CD8-positive, alpha-beta memory T cell (primary cell): ENCODE results near the gene RSPRY1. TPM values are rescaled to one million over a fixed set of nuclear protein-coding genes. Genes with fewer than 3 reads are reported as not detected.
A peak's percentile ranks its signal among the peaks of the same experiment; 100 is the strongest.
"Not testable (repeated sequence)": the region's sequence is repeated elsewhere in the genome, so short reads cannot be mapped to it uniquely, and the experiment has no call there.

Source experiments
- CTCF ChIA-PET: fragments of 350-600 bp; sonication (Branson Sonifier 250); formaldehyde crosslinking; loops from one replicate; lab custom pipeline; 2021; ENCODE audit warnings: antibody characterized with exemption; lab: Charles Lee
- POLR2A ChIA-PET: fragments of 350-600 bp; sonication (Branson Sonifier 250); formaldehyde crosslinking; loops from one replicate; lab custom pipeline; 2021; ENCODE audit warnings: antibody characterized with exemption; lab: Charles Lee
- DNase-seq, 5 donors: peaks; one replicate each; pipeline versions ENCODE4 v3.0.0 to v3.0.0-alpha.2; 2020 to 2022; ENCODE audit warnings: mixed read lengths in 1 of 5
- H3K27ac ChIP-seq: one replicate; pipeline ENCODE4 v1.7.0; 2013; ENCODE audit warnings: low read depth, mild to moderate bottlenecking, low read length, moderate library complexity
- H3K27me3 ChIP-seq: 2 replicates; pipeline ENCODE4 v1.7.0; 2013; ENCODE audit warnings: low read length, mild to moderate bottlenecking; ENCODE audit not compliant: insufficient read depth, poor library complexity, severe bottlenecking
- H3K36me3 ChIP-seq: 2 replicates; pipeline ENCODE4 v1.7.0; 2013; ENCODE audit warnings: mild to moderate bottlenecking, low read length, moderate library complexity; ENCODE audit not compliant: insufficient read depth
- H3K4me1 ChIP-seq: 2 replicates; pipeline ENCODE4 v1.7.0; 2013; ENCODE audit warnings: mild to moderate bottlenecking, low read length, moderate library complexity; ENCODE audit not compliant: insufficient read depth
- H3K4me3 ChIP-seq: 2 replicates; pipeline ENCODE4 v1.7.0; 2013; ENCODE audit warnings: mild to moderate bottlenecking, low read length
- H3K9me3 ChIP-seq: 2 replicates; pipeline ENCODE4 v1.7.0; 2013; ENCODE audit warnings: mild to moderate bottlenecking, low read length
- H3K27ac Mint-ChIP-seq, 8 donors: one replicate each; pipeline ENCODE4 v1.8.0; 2020 to 2021; ENCODE audit warnings: mixed read lengths in 8 of 8, mild to moderate bottlenecking in 6 of 8, inconsistent platforms in 3 of 8, moderate library complexity in 3 of 8
- H3K27me3 Mint-ChIP-seq, 2 donors: one replicate each; pipeline ENCODE4 v1.8.0; 2020 to 2021; ENCODE audit warnings: mixed read lengths in 2 of 2, mild to moderate bottlenecking in 1 of 2, moderate library complexity in 1 of 2
- H3K36me3 Mint-ChIP-seq, 3 donors: one replicate each; pipeline ENCODE4 v1.8.0; 2020 to 2021; ENCODE audit warnings: mixed read lengths in 3 of 3, inconsistent platforms in 1 of 3, mild to moderate bottlenecking in 1 of 3
- H3K4me1 Mint-ChIP-seq, 3 donors: one replicate each; pipeline ENCODE4 v1.8.0; 2020 to 2021; ENCODE audit warnings: mixed read lengths in 3 of 3, inconsistent platforms in 1 of 3, mild to moderate bottlenecking in 1 of 3
- H3K4me3 Mint-ChIP-seq, 7 donors: one replicate each; pipeline ENCODE4 v1.8.0; 2020 to 2021; ENCODE audit warnings: mixed read lengths in 7 of 7, mild to moderate bottlenecking in 6 of 7, moderate library complexity in 4 of 7, inconsistent platforms in 2 of 7
- H3K9me3 Mint-ChIP-seq, 5 donors: one replicate each; pipeline ENCODE4 v1.8.0; 2020 to 2022; ENCODE audit warnings: mixed read lengths in 5 of 5, mild to moderate bottlenecking in 3 of 5, moderate library complexity in 2 of 5, inconsistent platforms in 1 of 5
- polyA plus RNA-seq: library from polyadenylated mRNA; unstranded; fragments of 300-500 nt; fragmentation: Illumina TruSeq; gene quantifications from one replicate; pipeline ENCODE4 v1.2.3, GENCODE V29; 2021
- total RNA-seq, 2 experiments: library from RNA; stranded (reverse); gene quantifications; one replicate each; pipeline ENCODE4 v1.2.3, GENCODE V29; 2021

The RSPRY1 gene
- total and polyA plus RNA-seq, 3 experiments from 2014 or later = 33.3 to 41.0 (median 36.6) TPM

- no peak overlapping the region for H3K27ac ChIP-seq
- POLR2A ChIA-PET = no interaction called here
- no peaks in the 10 kb centered on the region for H3K27me3 ChIP-seq
- H3K27ac Mint-ChIP-seq = peak overlapping the region in 2 of 8 donors; percentile 42 to 57
- no peaks in the 10 kb centered on the region for H3K9me3 ChIP-seq
- no peaks in the 10 kb centered on the region for H3K9me3 Mint-ChIP-seq
- no peak overlapping the region for H3K4me3 Mint-ChIP-seq
- H3K4me3 ChIP-seq = no peak overlapping the region
- CTCF ChIA-PET = interaction anchor here (0.9 to 1.7 kb wide), 2 partner anchors 17 to 180 kb away, joined by 3 read pairs; no protein-coding TSS in a partner anchor
- H3K4me1 Mint-ChIP-seq = peaks cover 19 to 45% (median 30%) of the 10 kb centered on the region in 3 donors
- no peaks in the 10 kb centered on the region for H3K36me3 Mint-ChIP-seq
- no peak for DNase-seq
- H3K36me3 ChIP-seq = no peaks in the 10 kb centered on the region
- no peaks in the 10 kb centered on the region for H3K27me3 Mint-ChIP-seq
- peaks cover 56% of the 10 kb centered on the region for H3K4me1 ChIP-seq
Observed at GRCh38 chr16:57263541-57264351, 77.6 kb downstream of the RSPRY1 start.

GRCh38 chr16:57264381-57264780 lies 78.3 kb downstream of the RSPRY1 start:
- no peak for DNase-seq
- H3K4me1 Mint-ChIP-seq = peaks cover 19 to 45% (median 30%) of the 10 kb centered on the region in 3 donors
- no peak overlapping the region for H3K4me3 Mint-ChIP-seq
- ChIA-PET POLR2A (no interaction called here), CTCF (interaction anchor here (0.9 kb wide), 1 partner anchor 180 kb away, joined by 3 read pairs; no protein-coding TSS in a partner anchor)
- Histone ChIP-seq H3K36me3 (no peaks in the 10 kb centered on the region), H3K4me3 (no peak overlapping the region), H3K4me1 (peaks cover 62% of the 10 kb centered on the region), H3K27me3 (no peaks in the 10 kb centered on the region), H3K27ac (no peak overlapping the region), H3K9me3 (no peaks in the 10 kb centered on the region)
- no peaks in the 10 kb centered on the region for H3K9me3 Mint-ChIP-seq
- no peaks in the 10 kb centered on the region for H3K27me3 Mint-ChIP-seq
- no peaks in the 10 kb centered on the region for H3K36me3 Mint-ChIP-seq
- H3K27ac Mint-ChIP-seq = peak overlapping the region in 2 of 8 donors; percentile 42 to 57

- Histone ChIP-seq H3K4me3 (no peak overlapping the region), H3K4me1 (peaks cover 60% of the 10 kb centered on the region), H3K27ac (no peak overlapping the region), H3K9me3 (no peaks in the 10 kb centered on the region), H3K36me3 (no peaks in the 10 kb centered on the region), H3K27me3 (no peaks in the 10 kb centered on the region)
- POLR2A ChIA-PET = no interaction called here
- Mint-ChIP-seq H3K9me3 (no peaks in the 10 kb centered on the region), H3K4me3 (no peak overlapping the region), H3K27ac (peak overlapping the region in 3 of 8 donors; percentile 5 to 81 (median 50)), H3K4me1 (peaks cover 19 to 40% (median 29%) of the 10 kb centered on the region in 3 donors), H3K27me3 (no peaks in the 10 kb centered on the region), H3K36me3 (no peaks in the 10 kb centered on the region)
- CTCF ChIA-PET = interaction anchor here (0.9 kb wide), 1 partner anchor 181 kb away, joined by 3 read pairs; no protein-coding TSS in a partner anchor
- peak in 1 of 5 donors; percentile 43 for DNase-seq
Observed at GRCh38 chr16:57264950-57265371, 78.8 kb downstream of the RSPRY1 start.

GRCh38 chr16:57265850-57266530 lies 79.9 kb downstream of the RSPRY1 start:
- Histone ChIP-seq H3K4me1 (peaks cover 52% of the 10 kb centered on the region), H3K9me3 (no peaks in the 10 kb centered on the region), H3K36me3 (no peaks in the 10 kb centered on the region), H3K27me3 (no peaks in the 10 kb centered on the region), H3K4me3 (peak overlapping the region; percentile 26), H3K27ac (peak overlapping the region; percentile 21)
- Mint-ChIP-seq H3K4me3 (peak overlapping the region in 3 of 7 donors; percentile 4 to 44 (median 33)), H3K9me3 (no peaks in the 10 kb centered on the region), H3K27ac (peak overlapping the region; percentile 26 to 88 (median 70)), H3K36me3 (no peaks in the 10 kb centered on the region), H3K27me3 (no peaks in the 10 kb centered on the region), H3K4me1 (peaks cover 13 to 31% (median 23%) of the 10 kb centered on the region in 3 donors)
- ChIA-PET POLR2A (no interaction called here), CTCF (no interaction called here)
- no peak for DNase-seq

GRCh38 chr16:57266531-57267260 lies 80.6 kb downstream of the RSPRY1 start:
- Histone ChIP-seq H3K27me3 (no peaks in the 10 kb centered on the region), H3K4me3 (peak overlapping the region; percentile 26), H3K27ac (peak overlapping the region; percentile 21), H3K36me3 (no peaks in the 10 kb centered on the region), H3K4me1 (peaks cover 52% of the 10 kb centered on the region), H3K9me3 (no peaks in the 10 kb centered on the region)
- H3K36me3 Mint-ChIP-seq = no peaks in the 10 kb centered on the region
- H3K4me3 Mint-ChIP-seq = peak overlapping the region in 4 of 7 donors; percentile 15 to 44 (median 38)
- H3K27ac Mint-ChIP-seq = peak overlapping the region; percentile 26 to 88 (median 75)
- ChIA-PET CTCF (interaction anchor here (1.0 kb wide), 1 partner anchor 34 kb away, joined by 3 read pairs; no protein-coding TSS in a partner anchor), POLR2A (interaction anchor here (0.9 kb wide), 1 partner anchor 21 kb away, joined by 3 read pairs; the partner anchor contains the start of gene ARL2BP)
- DNase-seq = peak in 2 of 5 donors; percentile 33 to 81
- peaks cover 13 to 31% (median 23%) of the 10 kb centered on the region in 3 donors for H3K4me1 Mint-ChIP-seq
- H3K27me3 Mint-ChIP-seq = no peaks in the 10 kb centered on the region
- H3K9me3 Mint-ChIP-seq = no peaks in the 10 kb centered on the region

- ChIA-PET POLR2A (interaction anchor here (0.7 to 0.9 kb wide), 2 partner anchors 22 to 621 kb away, joined by 3 to 6 read pairs; partner anchors contain the start of gene ARL2BP), CTCF (interaction anchor here (1.0 kb wide), 1 partner anchor 33 kb away, joined by 3 read pairs; no protein-coding TSS in a partner anchor)
- H3K36me3 Mint-ChIP-seq, H3K27me3 ChIP-seq, H3K4me3 ChIP-seq, H3K9me3 Mint-ChIP-seq, H3K36me3 ChIP-seq, H3K27ac ChIP-seq, H3K9me3 ChIP-seq, H3K27me3 Mint-ChIP-seq: not testable (repeated sequence)
- peaks cover 13 to 31% (median 23%) of the 10 kb centered on the region in 3 donors for H3K4me1 Mint-ChIP-seq
- DNase-seq = peak in 1 of 5 donors; percentile 56
- peak overlapping the region in 3 of 7 donors; percentile 8 to 43 (median 32) for H3K4me3 Mint-ChIP-seq
- peak overlapping the region; percentile 26 to 85 (median 70) for H3K27ac Mint-ChIP-seq
- peaks cover 52% of the 10 kb centered on the region for H3K4me1 ChIP-seq
Observed at GRCh38 chr16:57267343-57267742, 81.2 kb downstream of the RSPRY1 start.
